ENCODE data around the gene CFAP58. TPM values are rescaled to one million over a fixed set of nuclear protein-coding genes. Genes with fewer than 3 reads are reported as not detected.
A peak's percentile ranks its signal among the peaks of the same experiment; 100 is the strongest.

The CFAP58 gene
- total RNA-seq, 1 experiment from 2014 or later: 0.63 TPM

DNA sequence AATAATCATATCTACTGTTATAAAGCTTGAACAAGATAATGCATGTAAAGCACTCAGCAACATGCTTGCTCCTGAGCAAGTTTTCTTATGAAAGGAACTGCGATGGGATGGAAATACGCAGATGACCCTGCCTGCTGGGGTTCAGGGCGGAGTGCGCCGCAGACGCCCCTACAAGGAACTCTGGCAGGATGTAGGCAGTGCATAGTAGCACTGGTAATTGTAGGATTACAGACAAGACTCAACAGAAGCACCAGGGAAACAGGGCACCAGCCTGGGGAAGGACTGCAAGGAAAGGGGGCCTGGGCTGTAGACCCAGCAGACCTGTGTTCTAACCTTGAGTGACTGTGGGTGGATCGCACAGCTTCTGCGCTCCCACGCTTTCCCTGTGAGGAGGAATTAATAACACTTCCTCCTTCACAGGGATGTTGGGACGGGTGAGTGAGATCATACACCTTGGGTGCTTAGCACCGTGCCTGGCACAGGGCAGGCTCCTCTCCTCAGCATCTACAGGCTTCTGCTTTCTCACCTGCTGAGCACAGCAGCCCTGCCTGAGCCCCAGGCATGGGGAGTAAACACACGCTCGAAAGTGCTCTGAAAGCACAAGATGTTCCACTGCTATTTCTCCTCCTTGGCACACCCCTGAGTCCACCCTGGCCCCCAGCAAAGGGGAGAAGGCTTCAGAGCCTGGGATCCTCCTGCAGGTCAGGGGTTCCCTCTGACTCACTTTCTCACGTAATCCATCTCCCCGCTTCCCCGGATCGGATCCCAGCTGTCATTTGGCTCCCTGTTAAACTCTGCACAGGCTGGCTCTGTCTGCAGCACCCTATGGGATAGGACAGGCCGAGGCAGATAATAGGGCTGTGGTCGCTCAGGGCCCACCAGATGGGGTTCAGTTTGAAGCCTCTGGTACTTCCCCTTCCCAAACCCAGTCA, 34.6 kb upstream of the CFAP58 start:
- no peak overlapping the region for H2AFZ ChIP-seq (ENCODE audit: low read length)
- Mint-ChIP-seq H3K9me3 (no peaks in the 10 kb centered on the region), H3K36me3 (ENCODE audit: insufficient read depth in 1 of 3, low read depth in 3 of 3) (peaks cover 12 to 31% (median 19%) of the 10 kb centered on the region in 3 experiments), H3K4me3 (no peak overlapping the region), H3K27ac (peak overlapping the region; percentile 39 to 85 (median 63); a peak in 4 of 7 replicates), H3K27me3 (ENCODE audit: low read depth) (no peaks in the 10 kb centered on the region), H3K4me1 (peaks cover 64 to 66% of the 10 kb centered on the region in 2 experiments)
- H3T11ph ChIP-seq (ENCODE audit: low read length): no peak overlapping the region
- H3K4ac ChIP-seq (ENCODE audit: low read depth, low read length): no peak overlapping the region
- no peak overlapping the region for H3K4me2 ChIP-seq (ENCODE audit: insufficient read depth, insufficient read length, low read length)
- H3K79me2 ChIP-seq (ENCODE audit: insufficient read depth, low read length): peaks cover 18% of the 10 kb centered on the region; the same call in 1 of the 2 replicates
- H3K79me1 ChIP-seq (ENCODE audit: insufficient read depth, low read depth, low read length, poor library complexity, severe bottlenecking): no peaks in the 10 kb centered on the region
- no peaks in the 10 kb centered on the region for H3K9me3 ChIP-seq (ENCODE audit: control insufficient read depth, low read depth, low read length)
- H3K18ac ChIP-seq (ENCODE audit: insufficient read length, low read depth, low read length): no peak overlapping the region
- no peak overlapping the region for H2BK5ac ChIP-seq (ENCODE audit: insufficient read length, low read length)
- no peaks in the 10 kb centered on the region for H4K20me1 ChIP-seq (ENCODE audit: control insufficient read depth, insufficient read depth, insufficient read length)
- H3K27ac ChIP-seq (ENCODE audit: insufficient read length, low read depth, low read length): no peak overlapping the region
- no peak overlapping the region; the same call in 1 of the 2 replicates for H3K14ac ChIP-seq (ENCODE audit: insufficient read depth, low read length)
- no peak overlapping the region for H2BK120ac ChIP-seq (ENCODE audit: low read depth, low read length, poor library complexity, severe bottlenecking)
- TF ChIP-seq CTCF (conservative IDR thresholded peaks at IDR 0.05): no peak
- no peak overlapping the region for H4K8ac ChIP-seq (replicated peaks; ENCODE audit: insufficient read length, low read depth, low read length)
- no peaks in the 10 kb centered on the region for H3K27me3 ChIP-seq (ENCODE audit: insufficient read depth, low read length)
- H3K9ac ChIP-seq (ENCODE audit: extremely low read depth, insufficient read length, low read length): no peak overlapping the region
- H2AK5ac ChIP-seq (ENCODE audit: insufficient read length, low read length): no peak overlapping the region
- H3K4me1 ChIP-seq (ENCODE audit: insufficient read depth, low read length): peaks cover 27% of the 10 kb centered on the region
- H2BK20ac ChIP-seq (ENCODE audit: low read depth, low read length, poor library complexity, severe bottlenecking): no peak overlapping the region
- no peak overlapping the region for H4K5ac ChIP-seq (ENCODE audit: insufficient read length, low read depth, low read length)
- H3K56ac ChIP-seq (ENCODE audit: insufficient read length, low read depth, low read length): no peak overlapping the region
- H4K91ac ChIP-seq (ENCODE audit: insufficient read length, low read depth, low read length): no peak overlapping the region
- H3K23ac ChIP-seq (ENCODE audit: insufficient read length, low read depth, low read length): no peak overlapping the region
- DNase-seq: no peak
- no peak overlapping the region for H2BK15ac ChIP-seq (ENCODE audit: low read depth, low read length)
- no peaks in the 10 kb centered on the region for H3K23me2 ChIP-seq (ENCODE audit: insufficient read length, low read depth, low read length, poor library complexity, severe bottlenecking)
- no peak overlapping the region for H2BK12ac ChIP-seq (ENCODE audit: insufficient read length, low read depth, low read length)
- WGBS (ENCODE audit: extremely low coverage, insufficient read length, low lambda C conversion rate): no CpG with 5 or more reads among the region's 19 CpGs
